OCI-LY3 (cell line): ENCODE results near the gene NOPCHAP1.

Experiments used
- H2AFZ ChIP-seq: fragments of 200-600, 300-600 bp; shearing (Covaris generic); 2 replicates; pipeline ENCODE4 v1.6.0; 2014; ENCODE audit warnings: antibody characterized with exemption, low read depth, low read length
- H3K27ac ChIP-seq: fragments of 200-600, 300-600 bp; sonication (generic); 2 replicates; pipeline ENCODE4 v1.5.1; 2014; ENCODE audit warnings: mild to moderate bottlenecking, low read length, moderate library complexity, mixed read lengths
- H3K27me3 ChIP-seq: fragments of 200-600, 300-600 bp; sonication (generic); 2 replicates; pipeline ENCODE4 v1.6.1; 2014; ENCODE audit warnings: low read depth, low read length, mixed read lengths
- H3K36me3 ChIP-seq: fragments of 200-600, 300-600 bp; sonication (generic); replicated peaks from 2 replicates; pipeline ENCODE3; 2014; ENCODE audit warnings: low read depth, low read length, mixed read lengths
- H3K4me1 ChIP-seq: fragments of 300-600, 200-600 bp; sonication (generic); 2 replicates; pipeline ENCODE4 v1.6.1; 2014; ENCODE audit warnings: low read length, mixed read lengths
- H3K4me2 ChIP-seq: fragments of 200-600, 300-600 bp; sonication (generic); 2 replicates; pipeline ENCODE4 v1.6.1; 2014; ENCODE audit warnings: low read length, mixed read lengths
- H3K4me3 ChIP-seq: fragments of 300-600, 200-600 bp; sonication (generic); 2 replicates; pipeline ENCODE4 v1.5.1; 2014; ENCODE audit warnings: antibody characterized with exemption, mild to moderate bottlenecking, low read length, moderate library complexity
- H3K79me2 ChIP-seq: fragments of 300-600, 200-600 bp; shearing (Covaris generic); 2 replicates; pipeline ENCODE4 v1.6.1; 2014; ENCODE audit warnings: mild to moderate bottlenecking, low read length, mixed read lengths
- H3K9ac ChIP-seq: fragments of 300-600, 200-600 bp; shearing (Covaris generic); 2 replicates; pipeline ENCODE4 v1.6.0; 2014; ENCODE audit warnings: mild to moderate bottlenecking, low read length, moderate library complexity
- H3K9me3 ChIP-seq: fragments of 200-600, 300-600 bp; shearing (Covaris generic); 2 replicates; pipeline ENCODE4 v1.6.1; 2014; ENCODE audit warnings: low read length, mixed read lengths; ENCODE audit not compliant: insufficient read depth
- H4K20me1 ChIP-seq: fragments of 200-600, 300-600 bp; sonication (generic); 2 replicates; pipeline ENCODE4 v1.6.1; 2016; ENCODE audit warnings: low read length, mixed read lengths; ENCODE audit not compliant: insufficient read depth
- CTCF ChIP-seq: fragments of 200-600, 300-600 bp; sonication (generic); IDR thresholded peaks from 2 replicates; pipeline ENCODE4 v1.5.1; 2014; ENCODE audit warnings: antibody characterized with exemption, low read length, low read depth
- EZH2phosphoT487 ChIP-seq: fragments of 200-600 bp; shearing (Covaris generic); IDR thresholded peaks from 2 replicates; pipeline ENCODE4 v1.6.1; 2018; ENCODE audit warnings: antibody characterized with exemption, mixed run types, low read depth

Gene NOPCHAP1

GRCh38 chr12:105033851-105034250 is 47.7 kb downstream of the NOPCHAP1 start:
- no peaks in the 10 kb centered on the region for H3K9me3 ChIP-seq
- peak overlapping the region; percentile 10; the same call in 1 of the 2 replicates for H3K27ac ChIP-seq
- H3K9ac ChIP-seq: no peak overlapping the region
- H3K4me1 ChIP-seq: peaks cover 46% of the 10 kb centered on the region
- no peaks in the 10 kb centered on the region for H3K36me3 ChIP-seq
- H3K4me2 ChIP-seq: no peak overlapping the region
- no peaks in the 10 kb centered on the region for H3K27me3 ChIP-seq
- no peaks in the 10 kb centered on the region for H3K79me2 ChIP-seq
- TF ChIP-seq CTCF (no peak), EZH2phosphoT487 (no peak)
- H2AFZ ChIP-seq: no peak overlapping the region
- no peak overlapping the region for H3K4me3 ChIP-seq
- H4K20me1 ChIP-seq: no peaks in the 10 kb centered on the region
